Stimulated activated CD4-positive, alpha-beta T cell treated with anti-CD3 and anti-CD28 coated beads, Interleukin-1b, Interleukin-23, amount 100 ng/mL, for 24 hours (primary cell): ENCODE results near the gene CPLX1.
A peak's percentile ranks its signal among the peaks of the same experiment; 100 is the strongest.
"Not testable (repeated sequence)": the region's sequence is repeated elsewhere in the genome, so short reads cannot be mapped to it uniquely, and the experiment has no call there.

Experiments
- DNase-seq, 4 experiments: peaks; one replicate each; pipeline ENCODE4 v3.0.0-alpha.2; 2020; ENCODE audit warnings: low read depth in 4 of 4, low spot score in 1 of 4

CPLX1 gene

GRCh38 chr4:761739-762138 lies 64.2 kb downstream of the CPLX1 start:
- no peak for DNase-seq

- no peak for DNase-seq
Observed at GRCh38 chr4:761086-761485, 64.8 kb downstream of the CPLX1 start.

GRCh38 chr4:760616-761015 lies 65.3 kb downstream of the CPLX1 start:
- no peak for DNase-seq

GRCh38 chr4:759810-760209 lies 66.1 kb downstream of the CPLX1 start:
- DNase-seq: not testable (repeated sequence)

GRCh38 chr4:757111-757510 lies 68.8 kb downstream of the CPLX1 start:
- DNase-seq: no peak

- no peak for DNase-seq
Observed at GRCh38 chr4:754221-755120, 71.5 kb downstream of the CPLX1 start.

GRCh38 chr4:753186-753585 lies 72.7 kb downstream of the CPLX1 start:
- not testable (repeated sequence) for DNase-seq

- no peak for DNase-seq
Observed at GRCh38 chr4:752196-752861, 73.6 kb downstream of the CPLX1 start.

- no peak for DNase-seq
Observed at GRCh38 chr4:751676-752075, 74.3 kb downstream of the CPLX1 start.

- no peak for DNase-seq
Observed at GRCh38 chr4:749698-750666, 75.9 kb downstream of the CPLX1 start.

- DNase-seq: no peak
Observed at GRCh38 chr4:748461-748860, 77.5 kb downstream of the CPLX1 start.

GRCh38 chr4:747546-748170 lies 78.3 kb downstream of the CPLX1 start:
- DNase-seq: no peak

- DNase-seq: no peak
Observed at GRCh38 chr4:744212-744841, 81.6 kb downstream of the CPLX1 start.

GRCh38 chr4:743463-744211 lies 82.3 kb downstream of the CPLX1 start:
- no peak for DNase-seq

- DNase-seq: peak; percentile 60 to 78 (median 70)
Observed at GRCh38 chr4:742742-743311, 83.1 kb downstream of the CPLX1 start.

- DNase-seq: no peak
Observed at GRCh38 chr4:742096-742741, 83.7 kb downstream of the CPLX1 start.

GRCh38 chr4:740656-741282 lies 85.2 kb downstream of the CPLX1 start:
- no peak for DNase-seq

- no peak for DNase-seq
Observed at GRCh38 chr4:740011-740410, 85.9 kb downstream of the CPLX1 start.
